ENCODE measurements around the gene SAFB2. TPM values are rescaled to one million over a fixed set of nuclear protein-coding genes. Genes with fewer than 3 reads are reported as not detected.

SAFB2 gene
- polyA plus RNA-seq, 5 donors = 71.8 to 106 (median 80.3) TPM

- DNase-seq = no peak
Measured at GRCh38 chr19:5547881-5548280, 74.7 kb downstream of the SAFB2 start.

GRCh38 chr19:5545984-5546383 lies 76.6 kb downstream of the SAFB2 start:
- no peak for DNase-seq

GRCh38 chr19:5545051-5545450 lies 77.5 kb downstream of the SAFB2 start:
- DNase-seq = no peak

- no peak for DNase-seq
Measured at GRCh38 chr19:5542665-5543064, 79.9 kb downstream of the SAFB2 start.

- DNase-seq = peak in 1 of 2 donors; percentile 14
Measured at GRCh38 chr19:5541456-5541855, 81.1 kb downstream of the SAFB2 start.

GRCh38 chr19:5540208-5540607 lies 82.4 kb downstream of the SAFB2 start:
- no peak for DNase-seq

GRCh38 chr19:5537870-5538269 lies 84.7 kb downstream of the SAFB2 start:
- DNase-seq = no peak

Other genes starting within 250 kb of the SAFB2 start
- gene ZNRF4, start 167.4 kb downstream of the SAFB2 start, polyA plus RNA-seq (ENCODE audit: insufficient read depth in 1 of 5, insufficient read length in 5 of 5, low replicate concordance in 1 of 5) = not detected
- under 1 TPM; 0.40 to 0.64 (median 0.50) TPM for gene TINCR, start 54.8 kb downstream of the SAFB2 start, polyA plus RNA-seq (ENCODE audit: insufficient read depth in 1 of 5, insufficient read length in 5 of 5, low replicate concordance in 1 of 5)
- 100 to 1,000 TPM; 150 to 201 (median 159) TPM for gene SAFB, start 307 bp upstream of the SAFB2 start, polyA plus RNA-seq (ENCODE audit: insufficient read depth in 1 of 5, insufficient read length in 5 of 5, low replicate concordance in 1 of 5)
- gene MICOS13, start 57.7 kb upstream of the SAFB2 start, polyA plus RNA-seq (ENCODE audit: insufficient read depth in 1 of 5, insufficient read length in 5 of 5, low replicate concordance in 1 of 5) = 10 to 100 TPM; 24.4 to 66.9 (median 30.4) TPM
- gene HSD11B1L, start 58.3 kb upstream of the SAFB2 start, polyA plus RNA-seq (ENCODE audit: insufficient read depth in 1 of 5, insufficient read length in 5 of 5, low replicate concordance in 1 of 5) = 10 to 100 TPM in 2 of 5 donors, 1 to 10 TPM in 3; 7.5 to 11.4 (median 9.0) TPM
- gene RPL36, start 67.5 kb upstream of the SAFB2 start, polyA plus RNA-seq (ENCODE audit: insufficient read depth in 1 of 5, insufficient read length in 5 of 5, low replicate concordance in 1 of 5) = 1,000 to 10,000 TPM in 1 of 5 donors, 100 to 1,000 TPM in 4; 697 to 1,241 (median 771) TPM
- gene LONP1, start 97.4 kb upstream of the SAFB2 start, polyA plus RNA-seq (ENCODE audit: insufficient read depth in 1 of 5, insufficient read length in 5 of 5, low replicate concordance in 1 of 5) = 10 to 100 TPM; 31.2 to 53.7 (median 41.7) TPM
- gene CATSPERD, start 97.9 kb upstream of the SAFB2 start, polyA plus RNA-seq (ENCODE audit: insufficient read depth in 1 of 5, insufficient read length in 5 of 5, low replicate concordance in 1 of 5) = 1 to 10 TPM in 3 of 5 donors, under 1 TPM in 1, not detected in 1; 0.81 to 2.3 (median 1.8) TPM
- gene PRR22, start 162.0 kb upstream of the SAFB2 start, polyA plus RNA-seq (ENCODE audit: insufficient read depth in 1 of 5, insufficient read length in 5 of 5, low replicate concordance in 1 of 5) = 1 to 10 TPM; 1.1 to 2.9 (median 2.0) TPM
- 10 to 100 TPM; 22.3 to 33.2 (median 27.3) TPM for gene DUS3L, start 168.4 kb upstream of the SAFB2 start, polyA plus RNA-seq (ENCODE audit: insufficient read depth in 1 of 5, insufficient read length in 5 of 5, low replicate concordance in 1 of 5)
- gene NRTN, start 182.3 kb upstream of the SAFB2 start, polyA plus RNA-seq (ENCODE audit: insufficient read depth in 1 of 5, insufficient read length in 5 of 5, low replicate concordance in 1 of 5) = 1 to 10 TPM; 1.1 to 2.0 (median 1.7) TPM
- under 1 TPM; 0.46 to 0.84 (median 0.71) TPM for gene FUT6, start 216.9 kb upstream of the SAFB2 start, polyA plus RNA-seq (ENCODE audit: insufficient read depth in 1 of 5, insufficient read length in 5 of 5, low replicate concordance in 1 of 5)
- gene FUT3, start 228.7 kb upstream of the SAFB2 start, polyA plus RNA-seq (ENCODE audit: insufficient read depth in 1 of 5, insufficient read length in 5 of 5, low replicate concordance in 1 of 5) = under 1 TPM in 4 of 5 donors, not detected in 1; 0.49 to 0.66 (median 0.61) TPM
- gene FUT5, start 247.8 kb upstream of the SAFB2 start, polyA plus RNA-seq (ENCODE audit: insufficient read depth in 1 of 5, insufficient read length in 5 of 5, low replicate concordance in 1 of 5) = not detected

Data from right lung (tissue), 5 donors.